COR-L47 (cell line): ENCODE measurements around the gene PXMP4.

ENCODE experiments used
- DNase-seq: peaks from one replicate; lab custom pipeline; 2025; lab: John Stamatoyannopoulos, UW

Gene PXMP4

DNA sequence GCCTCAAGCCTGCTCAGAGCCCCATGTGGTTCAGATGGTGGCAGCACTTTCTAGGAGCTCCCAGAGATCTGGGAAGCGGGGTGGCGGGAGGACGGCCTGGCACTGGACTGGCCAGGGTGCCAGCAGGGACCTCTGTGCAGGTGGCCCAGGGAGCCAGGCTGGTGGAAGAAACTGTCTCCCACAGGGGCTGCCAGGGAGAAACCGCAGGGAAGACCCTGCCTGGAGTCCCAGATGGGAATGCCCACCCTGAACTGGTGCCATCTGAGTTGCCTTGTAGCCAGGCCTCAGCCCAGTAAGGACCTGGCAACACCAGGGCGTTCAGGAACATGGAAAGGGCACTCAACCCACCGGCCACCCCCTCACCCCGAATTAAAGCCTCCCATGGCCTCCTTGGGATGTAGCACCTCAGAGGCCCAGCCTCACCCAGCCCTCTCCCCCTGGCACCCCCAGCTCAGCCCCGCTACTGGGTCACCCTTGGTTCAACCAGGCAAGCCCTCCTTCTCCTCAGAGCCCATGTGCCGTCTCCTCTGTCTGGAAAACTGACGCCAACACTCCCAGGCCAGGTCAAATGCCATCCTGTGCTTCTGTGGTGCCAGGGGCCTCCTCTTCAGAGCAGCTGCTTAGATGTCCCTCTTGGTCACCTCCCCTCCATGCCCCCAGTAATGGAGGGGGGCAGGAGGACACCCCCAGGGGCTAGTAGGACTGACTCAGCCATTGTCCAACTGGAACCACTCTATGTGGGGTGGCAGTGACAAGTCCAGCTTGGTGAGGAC lies 63.9 kb downstream of the PXMP4 start:
- no peak for DNase-seq

GRCh38 chr20:33655164-33655563 lies 64.9 kb downstream of the PXMP4 start:
- DNase-seq = no peak

DNA sequence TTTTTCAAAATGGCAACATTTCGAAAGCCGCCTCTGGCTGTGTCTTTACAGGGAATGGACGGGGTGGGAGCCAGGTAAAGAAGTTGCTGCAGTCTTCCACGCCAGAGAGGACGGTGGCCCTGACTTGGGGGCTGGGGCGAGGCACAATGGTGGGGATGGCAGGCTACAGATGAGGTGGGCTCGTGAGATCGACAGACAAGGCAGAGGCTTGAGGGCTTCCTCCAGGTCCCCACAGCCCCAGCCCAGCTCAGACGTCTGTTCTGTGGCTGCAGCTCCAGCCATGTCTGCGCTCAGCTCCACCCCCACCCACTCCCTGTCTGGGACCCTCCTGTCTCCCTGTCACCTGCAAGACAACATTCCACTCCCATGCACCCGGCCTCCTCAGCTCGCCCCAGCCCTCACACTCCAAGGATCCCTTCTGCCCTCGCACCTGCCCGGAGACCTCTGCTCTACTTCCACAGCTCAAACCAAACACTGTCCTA lies 65.4 kb downstream of the PXMP4 start:
- DNase-seq = no peak

DNA sequence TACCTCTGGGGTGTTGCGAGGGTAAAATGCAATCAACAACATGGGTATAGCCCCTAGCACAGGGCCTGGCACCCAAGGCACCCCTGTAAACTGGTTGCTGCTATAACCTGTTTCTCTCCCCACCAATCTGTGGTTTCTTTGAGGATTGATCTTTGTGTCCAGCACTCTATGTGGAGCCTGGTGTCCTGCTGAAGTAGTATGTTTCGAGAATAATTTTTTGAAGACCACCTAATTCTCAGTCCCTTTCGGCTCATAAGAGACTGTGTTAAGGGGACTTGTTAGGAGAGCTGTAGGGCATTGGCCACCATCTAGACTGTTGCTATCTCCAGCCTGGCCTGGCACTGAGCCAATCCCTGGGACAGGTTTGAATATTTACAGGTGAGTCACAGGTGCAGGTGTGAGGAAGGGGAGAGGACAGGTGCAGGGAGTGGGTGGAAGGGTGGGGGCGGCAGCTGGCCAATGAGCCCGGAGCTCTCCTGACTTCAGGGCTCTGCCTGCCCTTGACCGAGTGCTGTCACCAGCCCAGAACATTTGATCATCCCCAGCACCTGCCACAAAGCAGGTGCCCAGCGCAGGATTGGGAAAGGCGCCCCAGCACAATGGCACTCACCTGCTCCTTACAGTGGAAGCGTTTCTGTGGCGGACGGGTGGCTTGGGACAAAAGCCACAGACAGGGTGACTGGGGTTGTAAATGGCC lies 66.1 kb downstream of the PXMP4 start:
- DNase-seq = peak; percentile 91

- DNase-seq = peak; percentile 62
These were observed 66.8 kb downstream of the PXMP4 start for GRCh38 chr20:33653218-33653899.
